ENCODE data around the gene CHPT1.
A peak's percentile ranks its signal among the peaks of the same experiment; 100 is the strongest.

The CHPT1 gene

GRCh38 chr12:101703487-101703886, 6.0 kb downstream of the CHPT1 start:
- H3K4me3 ChIP-seq (ENCODE audit: control insufficient read depth, low read depth, low read length) = no peak overlapping the region
- no peak for DNase-seq (ENCODE audit: low read depth)
- TF ChIP-seq CTCF (conservative IDR thresholded peaks at IDR 0.05; ENCODE audit: control insufficient read depth, insufficient read depth, low read depth, low read length) = no peak

GRCh38 chr12:101706403-101706802, 9.0 kb downstream of the CHPT1 start:
- DNase-seq (ENCODE audit: low read depth) = no peak

GRCh38 chr12:101707131-101707782, 9.8 kb downstream of the CHPT1 start:
- H3K4me3 ChIP-seq (ENCODE audit: control insufficient read depth, low read depth, low read length) = no peak overlapping the region
- TF ChIP-seq CTCF (conservative IDR thresholded peaks at IDR 0.05; ENCODE audit: control insufficient read depth, insufficient read depth, low read depth, low read length) = no peak
- no peak for DNase-seq (ENCODE audit: low read depth)

More at GRCh38 chr12:101706403-101706802, 9.0 kb downstream of the CHPT1 start:
- no peak overlapping the region for H3K4me3 ChIP-seq (ENCODE audit: control insufficient read depth, low read depth, low read length)
- no peak for TF ChIP-seq CTCF (conservative IDR thresholded peaks at IDR 0.05; ENCODE audit: control insufficient read depth, insufficient read depth, low read depth, low read length)

GRCh38 chr12:101710288-101710687, 12.8 kb downstream of the CHPT1 start:
- TF ChIP-seq CTCF (conservative IDR thresholded peaks at IDR 0.05; ENCODE audit: control insufficient read depth, insufficient read depth, low read depth, low read length) = no peak
- no peak for DNase-seq (ENCODE audit: low read depth)
- no peak overlapping the region for H3K4me3 ChIP-seq (ENCODE audit: control insufficient read depth, low read depth, low read length)

- TF ChIP-seq CTCF (conservative IDR thresholded peaks at IDR 0.05; ENCODE audit: control insufficient read depth, insufficient read depth, low read depth, low read length) = no peak
- H3K4me3 ChIP-seq (ENCODE audit: control insufficient read depth, low read depth, low read length) = no peak overlapping the region
Observed at GRCh38 chr12:101713059-101713682, 15.7 kb downstream of the CHPT1 start.

GRCh38 chr12:101713930-101714329, 16.5 kb downstream of the CHPT1 start:
- H3K4me3 ChIP-seq (ENCODE audit: control insufficient read depth, low read depth, low read length) = no peak overlapping the region
- no peak for DNase-seq (ENCODE audit: low read depth)
- TF ChIP-seq CTCF (conservative IDR thresholded peaks at IDR 0.05; ENCODE audit: control insufficient read depth, insufficient read depth, low read depth, low read length) = no peak

More at GRCh38 chr12:101713059-101713682, 15.7 kb downstream of the CHPT1 start:
- DNase-seq (ENCODE audit: low read depth) = peak; percentile 32
